ENCODE measurements around the gene GSTO1.

DNA sequence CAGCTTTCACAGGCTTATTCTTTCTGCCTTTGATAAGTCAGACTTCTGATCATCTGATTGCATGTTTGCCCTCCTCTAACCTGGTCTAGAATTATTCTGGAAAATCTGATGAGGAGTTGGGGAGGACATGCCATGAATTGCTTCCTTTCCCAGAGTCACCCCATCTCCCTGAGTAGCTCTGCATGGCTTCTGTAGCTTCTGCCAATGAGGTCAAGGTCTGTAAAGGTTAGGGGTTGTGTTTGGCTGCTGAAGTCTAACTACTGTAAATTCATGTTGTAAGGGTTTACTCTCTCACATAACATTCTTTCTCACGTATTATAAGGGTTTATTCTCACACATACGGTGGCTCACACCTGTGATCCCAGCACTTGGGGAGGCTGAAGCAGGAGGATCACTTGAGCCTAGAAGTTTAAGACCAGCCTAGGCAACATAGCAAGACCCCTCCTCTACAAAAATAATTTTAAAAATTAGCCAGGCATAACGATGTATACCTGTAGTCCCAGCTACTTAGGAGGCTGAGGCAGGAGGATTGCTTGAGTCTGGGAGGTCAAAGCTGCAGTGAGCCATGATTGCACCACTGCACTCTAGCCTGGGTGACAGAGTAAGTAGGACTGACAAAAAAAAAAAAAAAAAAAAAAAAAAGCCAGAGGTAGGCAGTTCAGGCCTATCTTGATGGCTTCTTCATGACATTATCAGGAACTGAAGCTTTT lies 25.0 kb downstream of the GSTO1 start:
- TF ChIP-seq TAF9B (IDR thresholded peaks at IDR 0.05; ENCODE audit: partially characterized antibody), result no peak
- no peak for TF ChIP-seq ZNF280A (IDR thresholded peaks at IDR 0.05; ENCODE audit: low read depth, partially characterized antibody)
- no peak for TF ChIP-seq CTBP1 (IDR thresholded peaks at IDR 0.05; ENCODE audit: borderline replicate concordance)
- TF ChIP-seq CREB1 (IDR thresholded peaks at IDR 0.05), result no peak
- no peak for TF ChIP-seq CREB1 (CRISPR knock-in tag; IDR thresholded peaks at IDR 0.05)
- no peak for TF ChIP-seq ZNF274 (IDR thresholded peaks at IDR 0.05; ENCODE audit: borderline replicate concordance, low read depth, low read length)
- no peak for TF ChIP-seq MXI1 (IDR thresholded peaks at IDR 0.05; ENCODE audit: low read depth, low read length)
- TF ChIP-seq CEBPB (tag; IDR thresholded peaks at IDR 0.05), result no peak
- TF ChIP-seq CCAR2 (IDR thresholded peaks at IDR 0.05; ENCODE audit: low read depth, low read length), result no peak
- no peak for TF ChIP-seq CTCF (IDR thresholded peaks at IDR 0.05 in 2 of 3, conservative IDR thresholded peaks at IDR 0.05 in 1 of 3; ENCODE audit: insufficient read depth in 2 of 3, low read depth in 1 of 3, low read length in 3 of 3)
- TF ChIP-seq HMG20A (CRISPR knock-in tag; conservative IDR thresholded peaks at IDR 0.05), result no peak
